Cardiac muscle cell (in vitro differentiated cells and primary cell): ENCODE measurements around the gene TCF4. TPM values are rescaled to one million over a fixed set of nuclear protein-coding genes. Genes with fewer than 3 reads are reported as not detected.

Experiments used
- DNase-seq, 2 donors: peaks; one replicate each; pipeline versions ENCODE4 v3.0.0 to v3.0.0-alpha.2; 2010 to 2017; ENCODE audit warnings: low read depth in 1 of 2, low spot score in 1 of 2
- H3K27ac ChIP-seq: fragments of 200-600 bp; sonication (generic); 2 replicates; pipeline ENCODE4 v1.5.1; 2016
- H3K27me3 ChIP-seq: fragments of 200-600 bp; sonication (generic); 2 replicates; pipeline ENCODE4 v1.6.0; 2016; ENCODE audit warnings: control low read depth
- H3K36me3 ChIP-seq: fragments of 200-600 bp; sonication (generic); 2 replicates; pipeline ENCODE4 v1.5.1; 2016; ENCODE audit warnings: control low read depth
- H3K4me1 ChIP-seq: fragments of 200-600 bp; sonication (generic); 2 replicates; pipeline ENCODE4 v1.8.1; 2017; ENCODE audit warnings: low read depth, mild to moderate bottlenecking, mixed run types
- H3K4me3 ChIP-seq: fragments of 200-600 bp; sonication (generic); 2 replicates; pipeline ENCODE4 v1.5.1; 2016; ENCODE audit warnings: mild to moderate bottlenecking
- H3K9me3 ChIP-seq: fragments of 200-600 bp; sonication (generic); 2 replicates; pipeline ENCODE4 v1.5.1; 2017; ENCODE audit warnings: low read depth, mild to moderate bottlenecking, control low read depth
- polyA plus RNA-seq: library from polyadenylated mRNA; unstranded; fragments of >200 nt; fragmentation: Nextera tagmentation; extraction: Ambion mirVana; gene quantifications from 2 replicates; pipeline ENCODE4 v1.2.1, GENCODE V29; 2016
- total RNA-seq: library from RNA; depleted of rRNA; stranded (reverse); fragments of >200 nt; gene quantifications from 2 replicates; pipeline ENCODE4 v1.2.3, GENCODE V29; 2016
- TF ChIP-seq, protein P1 (sequence below): IDR thresholded peaks from 2 replicates; pipeline ENCODE4 v1.5.1; 2012; ENCODE audit warnings: low read depth, mild to moderate bottlenecking, low read length

TCF4 gene
- total and polyA plus RNA-seq, 2 experiments from 2014 or later, result 38.3 to 59.2 TPM

DNA sequence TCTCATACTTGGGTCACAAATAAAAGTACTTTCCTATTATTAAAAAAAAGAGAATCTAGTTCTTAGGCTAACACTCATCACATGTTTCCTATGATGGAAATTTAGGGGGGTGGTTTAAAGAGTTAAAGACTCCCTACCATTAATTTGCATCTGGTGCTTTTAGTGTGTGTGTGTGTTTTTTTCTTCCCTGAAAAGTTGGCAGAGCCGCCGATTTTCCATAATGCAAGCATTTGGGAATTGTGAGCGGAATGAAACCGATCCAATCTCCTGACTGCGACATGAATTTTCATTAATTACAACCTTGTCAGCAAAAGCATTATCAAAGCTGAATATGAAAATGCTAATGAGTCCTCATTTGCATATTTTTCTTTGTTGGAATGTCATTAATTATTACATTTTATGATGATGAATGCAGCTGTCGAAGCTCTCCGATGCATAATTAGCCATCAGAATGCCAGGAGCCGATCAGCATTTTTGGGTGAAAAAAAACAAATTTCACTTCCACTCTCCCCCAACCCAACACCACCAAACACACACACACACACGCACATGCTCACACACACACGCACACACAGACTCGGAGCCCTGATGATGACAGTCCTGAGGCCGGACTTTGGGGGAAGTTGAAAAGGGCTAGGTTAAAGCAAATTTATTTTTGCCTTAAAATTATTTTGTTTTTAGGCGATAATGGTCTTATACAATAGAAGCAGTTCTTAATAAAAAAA is 165.4 kb downstream of the TCF4 start:
- H3K4me3 ChIP-seq, result no peak overlapping the region

GRCh38 chr18:55421615-55422419 is 166.2 kb downstream of the TCF4 start:
- Histone ChIP-seq H3K9me3 (no peaks in the 10 kb centered on the region), H3K27ac (no peak overlapping the region), H3K4me1 (peaks cover 6% of the 10 kb centered on the region), H3K27me3 (no peaks in the 10 kb centered on the region), H3K4me3 (no peak overlapping the region), H3K36me3 (no peaks in the 10 kb centered on the region)
- DNase-seq, result peak in 1 of 2 donors; percentile 67
- TF ChIP-seq, protein P1, sequence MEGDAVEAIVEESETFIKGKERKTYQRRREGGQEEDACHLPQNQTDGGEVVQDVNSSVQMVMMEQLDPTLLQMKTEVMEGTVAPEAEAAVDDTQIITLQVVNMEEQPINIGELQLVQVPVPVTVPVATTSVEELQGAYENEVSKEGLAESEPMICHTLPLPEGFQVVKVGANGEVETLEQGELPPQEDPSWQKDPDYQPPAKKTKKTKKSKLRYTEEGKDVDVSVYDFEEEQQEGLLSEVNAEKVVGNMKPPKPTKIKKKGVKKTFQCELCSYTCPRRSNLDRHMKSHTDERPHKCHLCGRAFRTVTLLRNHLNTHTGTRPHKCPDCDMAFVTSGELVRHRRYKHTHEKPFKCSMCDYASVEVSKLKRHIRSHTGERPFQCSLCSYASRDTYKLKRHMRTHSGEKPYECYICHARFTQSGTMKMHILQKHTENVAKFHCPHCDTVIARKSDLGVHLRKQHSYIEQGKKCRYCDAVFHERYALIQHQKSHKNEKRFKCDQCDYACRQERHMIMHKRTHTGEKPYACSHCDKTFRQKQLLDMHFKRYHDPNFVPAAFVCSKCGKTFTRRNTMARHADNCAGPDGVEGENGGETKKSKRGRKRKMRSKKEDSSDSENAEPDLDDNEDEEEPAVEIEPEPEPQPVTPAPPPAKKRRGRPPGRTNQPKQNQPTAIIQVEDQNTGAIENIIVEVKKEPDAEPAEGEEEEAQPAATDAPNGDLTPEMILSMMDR, result no peak

More for the DNA sequence above, 165.4 kb downstream of the TCF4 start:
- Histone ChIP-seq H3K27me3 (no peaks in the 10 kb centered on the region), H3K27ac (no peak overlapping the region), H3K4me1 (peaks cover 6% of the 10 kb centered on the region), H3K36me3 (no peaks in the 10 kb centered on the region), H3K9me3 (no peaks in the 10 kb centered on the region)
- TF ChIP-seq, protein P1, result no peak
- peak in 1 of 2 donors; percentile 75 for DNase-seq

GRCh38 chr18:55421308-55421614 is 166.7 kb downstream of the TCF4 start:
- Histone ChIP-seq H3K9me3 (no peaks in the 10 kb centered on the region), H3K4me1 (peaks cover 6% of the 10 kb centered on the region), H3K27ac (no peak overlapping the region), H3K27me3 (no peaks in the 10 kb centered on the region), H3K4me3 (no peak overlapping the region), H3K36me3 (no peaks in the 10 kb centered on the region)
- TF ChIP-seq, protein P1, result no peak
- no peak for DNase-seq

- TF ChIP-seq, protein P1, result no peak
- Histone ChIP-seq H3K4me1 (peaks cover 6% of the 10 kb centered on the region), H3K9me3 (no peaks in the 10 kb centered on the region), H3K27ac (no peak overlapping the region), H3K36me3 (no peaks in the 10 kb centered on the region), H3K4me3 (no peak overlapping the region), H3K27me3 (no peaks in the 10 kb centered on the region)
- no peak for DNase-seq
Measured at GRCh38 chr18:55420665-55421307, 167.2 kb downstream of the TCF4 start.

DNA sequence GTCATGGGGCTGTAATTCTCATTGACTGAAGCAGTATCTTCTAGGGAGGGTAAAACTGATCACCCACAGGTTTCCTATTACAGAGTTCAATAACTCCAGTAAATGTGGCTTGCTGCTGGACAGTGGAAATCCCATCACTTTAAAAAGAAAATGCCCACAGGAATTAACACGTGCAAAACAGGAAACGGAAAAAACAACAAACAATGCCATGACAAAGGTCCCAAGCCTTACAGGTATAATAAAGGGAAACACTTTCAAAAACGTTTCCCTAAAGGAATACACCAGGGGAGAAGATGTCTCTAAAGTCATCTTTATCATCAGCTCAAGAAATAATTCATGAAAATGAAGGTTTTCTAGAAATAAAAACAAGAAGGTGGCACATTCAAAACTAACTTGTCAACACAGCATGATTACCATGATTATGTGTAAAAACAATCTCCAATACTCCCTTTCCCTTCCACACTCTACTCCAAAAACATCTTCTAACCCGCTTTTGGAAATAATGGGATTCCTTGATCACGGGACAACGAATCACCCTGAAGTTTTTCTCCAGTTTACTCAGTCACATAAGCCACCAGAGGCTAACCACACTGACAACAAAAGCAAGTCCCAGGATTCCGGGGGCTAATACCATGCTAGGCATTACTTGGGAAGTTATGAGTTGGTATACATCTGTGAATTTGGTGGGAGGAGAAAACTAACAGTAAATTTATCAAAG is 167.9 kb downstream of the TCF4 start:
- no peak for DNase-seq
- Histone ChIP-seq H3K27me3 (no peaks in the 10 kb centered on the region), H3K36me3 (no peaks in the 10 kb centered on the region), H3K9me3 (no peaks in the 10 kb centered on the region), H3K4me3 (no peak overlapping the region), H3K27ac (no peak overlapping the region), H3K4me1 (peaks cover 6% of the 10 kb centered on the region)
- TF ChIP-seq, protein P1, result no peak
